ENCODE results near the gene TGFBR3. TPM values are rescaled to one million over a fixed set of nuclear protein-coding genes. Genes with fewer than 3 reads are reported as not detected.

TGFBR3 gene
- total and polyA plus RNA-seq, 9 of the 15 experiments (the other 6 are each of a cell fraction or from before 2014, with no cell fraction given): 3.6 to 32.4 (median 15.6) TPM

GRCh38 chr1:91700332-91700731 is 185.6 kb downstream of the TGFBR3 start:
- no peak for DNase-seq (ENCODE audit: extremely low read depth in 1 of 4, low spot score in 3 of 4)
- POLR2A ChIA-PET: interaction anchor here (1.3 kb wide), 1 partner anchor 24 kb away, joined by 3 read pairs; no protein-coding TSS in a partner anchor
- TF ChIP-seq, protein P1, sequence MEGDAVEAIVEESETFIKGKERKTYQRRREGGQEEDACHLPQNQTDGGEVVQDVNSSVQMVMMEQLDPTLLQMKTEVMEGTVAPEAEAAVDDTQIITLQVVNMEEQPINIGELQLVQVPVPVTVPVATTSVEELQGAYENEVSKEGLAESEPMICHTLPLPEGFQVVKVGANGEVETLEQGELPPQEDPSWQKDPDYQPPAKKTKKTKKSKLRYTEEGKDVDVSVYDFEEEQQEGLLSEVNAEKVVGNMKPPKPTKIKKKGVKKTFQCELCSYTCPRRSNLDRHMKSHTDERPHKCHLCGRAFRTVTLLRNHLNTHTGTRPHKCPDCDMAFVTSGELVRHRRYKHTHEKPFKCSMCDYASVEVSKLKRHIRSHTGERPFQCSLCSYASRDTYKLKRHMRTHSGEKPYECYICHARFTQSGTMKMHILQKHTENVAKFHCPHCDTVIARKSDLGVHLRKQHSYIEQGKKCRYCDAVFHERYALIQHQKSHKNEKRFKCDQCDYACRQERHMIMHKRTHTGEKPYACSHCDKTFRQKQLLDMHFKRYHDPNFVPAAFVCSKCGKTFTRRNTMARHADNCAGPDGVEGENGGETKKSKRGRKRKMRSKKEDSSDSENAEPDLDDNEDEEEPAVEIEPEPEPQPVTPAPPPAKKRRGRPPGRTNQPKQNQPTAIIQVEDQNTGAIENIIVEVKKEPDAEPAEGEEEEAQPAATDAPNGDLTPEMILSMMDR (IDR thresholded peaks at IDR 0.05 in 2 of 3, conservative IDR thresholded peaks at IDR 0.05 in 1 of 3; ENCODE audit: insufficient read depth in 2 of 3, low read depth in 1 of 3, low read length in 3 of 3): peak in 1 of 3 experiments; percentile 25; a peak in 1 of 6 replicates
- TF ChIP-seq ZNF24 (IDR thresholded peaks at IDR 0.05) (0 out of 2 replicates have a peak, but pooled peaks have one; percentile 16), CEBPB (tag; IDR thresholded peaks at IDR 0.05) (peak; percentile 30; the same call in 1 of the 2 replicates), MCM2 (IDR thresholded peaks at IDR 0.05; ENCODE audit: low read depth) (no peak)

More at GRCh38 chr1:91700332-91700731, 185.6 kb downstream of the TGFBR3 start:
- in situ Hi-C loops (cut with MboI): no loop called here
- Histone ChIP-seq H3K4me2 (ENCODE audit: insufficient read depth, low read length) (no peak overlapping the region), H3K4me3 (no peak overlapping the region), H3K9ac (ENCODE audit: insufficient read depth in 1 of 2, low read depth in 2 of 2, low read length in 2 of 2) (no peak overlapping the region), H3K9me1 (ENCODE audit: control insufficient read depth, insufficient read depth, low read length) (no peaks in the 10 kb centered on the region), H3K4me1 (replicated peaks in 1 of 2; ENCODE audit: control insufficient read depth in 2 of 2, insufficient read depth in 2 of 2, low read length in 2 of 2) (peaks cover 8 to 16% of the 10 kb centered on the region in 2 experiments; a peak in 4 of 5 replicates), H4K20me1 (replicated peaks; ENCODE audit: control insufficient read depth, insufficient read depth, low read length) (no peaks in the 10 kb centered on the region), H3K27me3 (ENCODE audit: control insufficient read depth in 2 of 2, insufficient read depth in 2 of 2, low read length in 2 of 2) (no peaks in the 10 kb centered on the region), H3K9me3 (replicated peaks; ENCODE audit: control insufficient read depth, insufficient read depth, low read depth, low read length) (no peaks in the 10 kb centered on the region), H3K79me2 (ENCODE audit: control insufficient read depth, insufficient read depth, low read length) (0 out of 3 replicates have a peak, but pooled peaks cover 4% of the 10 kb centered on the region), H3K36me3 (ENCODE audit: control insufficient read depth, insufficient read depth, low read length) (peaks cover 28% of the 10 kb centered on the region; the same call in 2 of the 3 replicates), H2AFZ (ENCODE audit: low read depth, low read length) (no peak overlapping the region), H3K27ac (ENCODE audit: extremely low read depth, low read depth, low read length) (no peak overlapping the region)
- BruUV-seq (replicated peaks): no TSS peak
- CTCF ChIA-PET (ENCODE audit: low intra/inter-chr PET ratio): no interaction called here
- WGBS (ENCODE audit: insufficient coverage, low coverage, missing lambda C conversion rate): 97% methylated on average over 2 of the region's 2 CpGs
- ATAC-seq (no peak), FAIRE-seq (no peak)
- intact Hi-C loops (cut with micrococcal nuclease): loop anchor here (10.0 kb wide), 1 partner anchor 146 kb away; no protein-coding TSS in a partner anchor
